Fibroblast of skin of right biceps (primary cell): ENCODE measurements around the gene DNAJC5.

Source experiments
- DNase-seq: peaks from one replicate; pipeline ENCODE4 v3.0.0-alpha.2; 2013

DNAJC5 gene

DNA sequence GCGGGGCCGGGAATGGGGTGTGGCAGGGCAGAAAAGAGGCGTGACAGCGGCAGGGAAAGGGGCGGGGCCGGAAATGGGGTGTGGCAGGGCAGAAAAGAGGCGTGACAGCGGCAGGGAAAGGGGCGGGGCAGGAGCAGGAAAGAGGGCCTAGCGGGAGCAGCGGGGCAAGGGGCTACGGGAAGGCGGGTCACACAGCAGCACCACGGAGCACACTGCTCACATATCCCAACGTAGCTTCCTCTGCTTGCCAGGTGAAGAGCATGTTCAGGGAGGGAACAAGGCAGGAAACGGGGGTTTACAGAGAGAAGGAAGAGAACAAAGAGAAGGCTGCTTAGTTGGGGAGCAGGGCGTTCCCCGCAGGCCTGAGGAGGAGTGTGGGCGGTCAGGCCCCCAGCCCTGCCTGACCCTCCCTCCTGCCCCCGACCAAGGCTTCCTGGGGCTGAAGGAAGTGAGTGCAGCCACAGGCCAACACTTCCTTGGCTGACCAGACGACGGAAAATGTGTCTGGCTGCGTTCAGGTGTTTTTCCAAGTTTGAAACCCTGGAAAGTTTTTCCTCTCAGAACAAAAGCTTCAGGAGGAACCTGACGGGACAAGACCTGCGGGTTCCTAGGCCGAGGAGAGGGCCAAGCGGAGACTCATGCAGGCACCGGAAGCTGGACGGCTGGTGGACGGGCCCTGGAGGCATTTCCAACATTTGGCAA, 47.5 kb downstream of the DNAJC5 start:
- peak; percentile 36 for DNase-seq

DNA sequence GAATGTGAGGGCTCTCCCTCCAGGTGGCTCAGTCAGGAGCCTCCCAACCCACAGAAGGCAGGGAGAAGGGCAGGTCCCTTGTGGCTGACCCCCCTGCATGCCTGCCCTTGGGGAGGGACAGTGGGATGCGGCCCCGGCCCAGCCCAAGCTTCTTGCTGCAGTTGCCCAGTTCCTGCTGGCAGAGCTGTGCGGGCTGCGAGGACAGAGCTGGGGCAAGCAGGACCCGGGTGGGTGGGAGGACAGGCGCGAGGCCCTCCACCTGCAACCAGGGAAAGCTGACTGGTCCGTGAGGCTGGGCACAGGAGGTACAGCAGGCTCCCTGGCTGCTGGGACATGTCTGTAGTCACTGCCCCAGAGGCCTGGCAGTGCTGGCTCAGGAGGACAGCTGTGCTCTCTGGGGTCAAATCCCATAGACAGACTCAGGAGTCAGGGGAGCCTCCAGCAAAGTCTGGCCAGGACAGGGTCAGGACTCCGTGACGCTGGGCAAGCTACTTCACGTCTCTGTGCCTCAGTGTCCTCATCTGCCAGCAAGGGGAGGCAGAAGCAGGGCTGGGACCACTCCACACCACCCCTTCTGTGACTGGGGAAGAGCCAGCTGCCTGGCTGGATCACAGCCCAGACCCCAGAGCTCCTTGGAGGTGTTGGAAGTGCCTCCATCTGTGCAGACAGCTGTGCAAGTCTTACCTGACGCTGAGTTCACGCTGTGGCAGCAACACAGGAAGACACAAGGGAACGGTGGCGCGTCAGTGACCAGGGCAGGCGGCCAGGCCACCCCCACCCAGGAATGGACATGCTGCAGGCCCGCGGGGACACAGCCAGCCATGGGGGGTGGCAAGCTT, 48.3 kb downstream of the DNAJC5 start:
- DNase-seq = no peak

- DNase-seq = no peak
Observed at GRCh38 chr20:63943808-63944077, 48.8 kb downstream of the DNAJC5 start.

GRCh38 chr20:63944078-63944941, 49.4 kb downstream of the DNAJC5 start:
- no peak for DNase-seq

GRCh38 chr20:63945031-63945658, 50.2 kb downstream of the DNAJC5 start:
- no peak for DNase-seq

DNA sequence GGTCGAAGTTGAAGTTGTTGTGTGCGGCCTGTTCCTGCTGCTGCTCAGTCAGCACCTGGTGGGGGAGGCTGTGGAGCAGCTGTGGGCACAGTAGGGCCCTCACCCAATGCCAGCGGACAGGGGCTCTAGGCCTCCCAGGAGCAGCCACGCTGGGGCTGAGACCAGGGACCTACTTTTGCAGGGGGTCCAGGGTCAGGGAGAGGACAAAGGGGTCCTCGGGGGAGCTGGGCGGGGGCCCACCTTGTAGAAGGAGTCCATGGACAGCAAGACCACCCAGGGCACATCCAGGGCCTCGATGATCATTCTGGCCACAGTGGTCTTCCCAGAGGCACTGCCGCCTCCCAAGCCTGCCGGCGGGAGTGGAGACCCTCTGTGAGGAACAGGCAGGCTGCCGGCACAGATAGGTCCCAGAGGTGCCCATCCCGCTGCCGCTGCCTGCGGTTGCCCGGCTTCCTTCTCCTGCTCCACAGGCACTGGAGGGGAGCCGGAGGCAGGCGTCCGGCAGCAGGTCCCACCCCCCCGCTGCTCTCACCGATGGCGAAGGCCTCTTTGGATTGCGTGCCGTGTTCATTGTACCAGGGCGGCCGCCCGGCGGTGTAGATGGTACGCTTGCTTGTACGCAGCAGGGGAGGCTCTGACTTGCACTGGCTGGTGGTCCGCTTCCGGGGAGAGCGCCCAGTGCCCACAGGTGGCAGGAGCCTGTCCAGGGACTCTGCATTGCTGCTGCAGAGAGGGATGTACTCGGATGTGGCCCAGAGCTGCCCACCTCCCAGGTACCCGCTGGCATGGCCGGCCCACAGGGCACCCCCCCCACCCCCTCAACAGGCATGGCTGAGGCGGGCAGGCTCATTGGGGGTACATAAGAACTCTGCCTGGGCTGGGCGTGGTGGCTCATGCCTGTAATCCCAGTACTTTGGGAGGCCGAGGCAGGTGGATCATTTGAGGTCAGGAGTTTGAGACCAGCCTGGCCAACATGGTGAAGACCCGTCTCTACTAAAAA, 51.3 kb downstream of the DNAJC5 start:
- DNase-seq = no peak

- no peak for DNase-seq
Observed at GRCh38 chr20:63946986-63947637, 52.2 kb downstream of the DNAJC5 start.

GRCh38 chr20:63947638-63948456, 52.9 kb downstream of the DNAJC5 start:
- DNase-seq = no peak

GRCh38 chr20:63950701-63951397, 55.9 kb downstream of the DNAJC5 start:
- DNase-seq = no peak

DNA sequence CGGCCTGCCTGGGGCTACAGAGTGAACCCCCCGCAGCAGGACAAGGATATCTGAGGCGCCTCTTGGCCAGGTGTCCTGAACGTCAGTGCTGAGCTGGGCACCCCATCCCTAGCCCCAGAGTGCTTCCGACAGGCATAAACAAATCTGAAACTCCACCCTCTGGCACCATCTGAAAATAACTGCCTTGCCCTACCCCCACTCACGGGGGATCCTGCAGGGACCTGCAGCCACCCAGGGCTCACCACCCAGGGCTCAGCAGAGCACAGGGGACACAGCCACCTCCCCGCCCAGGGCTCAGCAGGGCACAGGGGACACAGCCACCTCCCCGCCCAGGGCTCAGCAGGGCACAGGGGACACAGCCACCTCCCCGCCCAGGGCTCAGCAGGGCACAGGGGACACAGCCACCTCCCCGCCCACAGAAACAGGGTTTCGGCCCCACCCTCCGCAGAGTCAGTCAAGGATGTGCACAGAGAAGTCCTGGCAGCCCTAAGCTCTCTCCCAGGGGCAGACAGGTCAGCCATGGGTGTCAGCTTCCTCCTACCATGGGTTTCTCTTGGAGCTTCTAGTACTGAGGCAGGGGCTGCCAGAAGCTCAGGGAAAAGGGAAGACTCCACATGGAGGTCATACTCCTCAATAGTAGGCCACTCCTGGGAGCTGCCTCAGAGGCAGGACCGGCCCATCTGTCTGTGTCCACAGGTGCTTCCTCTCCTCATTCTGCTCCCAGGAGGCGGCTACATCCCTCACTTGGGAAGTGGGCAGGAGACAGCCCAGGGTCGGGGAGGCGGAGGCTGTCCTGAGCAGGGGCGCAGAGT, 56.7 kb downstream of the DNAJC5 start:
- no peak for DNase-seq

GRCh38 chr20:63952210-63952535, 57.2 kb downstream of the DNAJC5 start:
- no peak for DNase-seq

- DNase-seq = no peak
Observed at GRCh38 chr20:63952769-63953168, 57.8 kb downstream of the DNAJC5 start.

- DNase-seq = no peak
Observed at GRCh38 chr20:63953764-63954429, 59.0 kb downstream of the DNAJC5 start.

- DNase-seq = no peak
Observed at GRCh38 chr20:63955281-63955826, 60.4 kb downstream of the DNAJC5 start.

DNA sequence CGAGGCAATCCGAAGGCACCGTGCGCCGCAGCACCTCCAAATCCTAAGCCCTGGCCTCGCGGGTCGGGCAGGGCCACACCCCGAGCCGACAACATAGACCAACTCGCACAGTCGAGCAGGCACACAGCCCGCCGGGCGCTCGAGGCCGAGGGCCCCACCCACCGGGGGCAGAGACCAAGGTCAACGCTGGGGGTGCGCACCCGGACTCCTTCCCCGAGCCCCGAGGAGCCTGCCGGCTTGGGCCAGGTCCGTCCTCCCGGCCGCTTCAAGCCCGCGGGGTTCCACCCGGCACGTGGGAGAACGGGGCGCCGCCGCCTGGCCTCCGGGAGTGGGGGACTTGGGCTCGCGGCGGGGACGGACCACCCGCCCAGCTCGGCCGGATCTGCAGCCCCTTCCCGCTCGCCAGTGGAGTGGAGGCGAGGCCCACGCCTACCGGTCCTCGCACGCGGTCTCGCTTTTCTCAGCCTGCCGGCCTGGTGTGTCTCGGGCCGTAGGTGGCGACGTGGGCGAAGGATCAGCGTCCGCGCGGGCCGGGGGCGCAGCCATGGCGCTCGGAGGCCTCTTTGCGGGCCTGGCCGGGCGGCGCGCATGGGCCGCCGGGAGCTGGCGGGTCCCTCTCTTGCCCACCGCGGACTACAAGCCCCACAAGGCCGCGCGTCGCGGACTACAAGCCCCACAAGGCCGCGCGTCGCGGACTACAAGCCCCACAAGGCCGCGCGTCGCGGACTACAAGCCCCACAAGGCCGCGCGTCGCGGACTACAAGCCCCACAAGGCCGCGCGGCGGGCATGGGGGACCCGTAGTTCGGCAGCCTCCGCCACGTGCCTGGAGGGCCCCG, 61.1 kb downstream of the DNAJC5 start, which contains the start of gene UCKL1:
Gene UCKL1 (minus strand): TSS at position 590 of the 837 bp plus-strand sequence. CDS start 44 bp downstream, at position 546.
- peak; percentile 89 for DNase-seq

DNA sequence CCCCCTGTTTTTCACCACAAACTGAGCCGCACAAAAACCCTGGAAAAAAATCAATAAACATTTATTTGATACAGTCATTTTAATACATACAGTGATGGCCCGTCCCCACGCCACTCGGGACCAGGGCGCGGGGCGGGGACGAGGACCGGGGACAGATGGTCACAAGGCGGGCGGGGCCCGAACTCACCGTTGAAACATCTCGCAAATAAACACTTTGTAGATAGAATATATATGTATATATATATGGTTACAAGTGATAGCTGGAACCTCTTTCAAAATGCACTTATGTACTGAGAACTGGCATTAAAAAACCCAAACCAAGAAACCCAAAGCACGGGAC, 61.7 kb downstream of the DNAJC5 start:
- DNase-seq = no peak
